ENCODE results near the gene ALOX12B. TPM values are rescaled to one million over a fixed set of nuclear protein-coding genes. Genes with fewer than 3 reads are reported as not detected.

The ALOX12B gene
- total and polyA plus RNA-seq, 2 experiments from 2014 or later = 0.16 to 1.4 TPM

DNA sequence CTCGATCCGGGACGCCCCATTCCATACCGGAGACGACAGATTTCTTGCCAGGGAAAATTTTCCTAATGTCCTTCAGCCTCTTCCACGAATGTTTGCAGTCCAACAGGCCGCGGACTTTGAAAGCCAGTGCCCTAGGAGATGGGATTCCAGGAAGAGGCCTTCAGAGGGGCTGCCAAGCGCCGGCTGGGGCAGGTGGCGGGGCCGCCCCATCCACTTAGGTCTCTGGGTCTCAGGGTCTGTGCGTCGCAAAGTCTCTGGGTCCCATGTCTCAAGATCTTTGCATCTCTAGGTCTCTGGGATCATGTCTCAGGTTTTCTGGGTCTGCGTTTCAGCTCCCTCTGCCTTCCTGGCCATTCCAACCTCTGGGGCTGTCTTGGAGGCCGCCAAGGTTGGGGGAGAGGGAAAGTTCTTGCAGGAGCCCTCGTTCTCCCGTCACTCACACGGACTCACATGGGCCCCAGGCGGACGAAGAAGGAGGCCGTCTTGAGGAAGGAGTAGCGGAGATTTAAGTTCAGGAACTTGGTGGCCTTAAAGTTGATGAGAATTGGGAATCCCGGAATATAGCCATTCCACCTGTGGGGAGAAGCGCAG is 7.2 kb downstream of the ALOX12B start:
- H3K4me2 ChIP-seq = peak overlapping the region; percentile 95
- peak overlapping the region; percentile 89 for H3K4me3 ChIP-seq
- ATAC-seq (peak; percentile 56), DNase-seq (ENCODE audit: low spot score) (peak; percentile 70)
- peaks cover 5% of the 10 kb centered on the region; the same call in 2 of the 3 replicates for H3K9me3 Mint-ChIP-seq
- TF ChIP-seq, protein P1, sequence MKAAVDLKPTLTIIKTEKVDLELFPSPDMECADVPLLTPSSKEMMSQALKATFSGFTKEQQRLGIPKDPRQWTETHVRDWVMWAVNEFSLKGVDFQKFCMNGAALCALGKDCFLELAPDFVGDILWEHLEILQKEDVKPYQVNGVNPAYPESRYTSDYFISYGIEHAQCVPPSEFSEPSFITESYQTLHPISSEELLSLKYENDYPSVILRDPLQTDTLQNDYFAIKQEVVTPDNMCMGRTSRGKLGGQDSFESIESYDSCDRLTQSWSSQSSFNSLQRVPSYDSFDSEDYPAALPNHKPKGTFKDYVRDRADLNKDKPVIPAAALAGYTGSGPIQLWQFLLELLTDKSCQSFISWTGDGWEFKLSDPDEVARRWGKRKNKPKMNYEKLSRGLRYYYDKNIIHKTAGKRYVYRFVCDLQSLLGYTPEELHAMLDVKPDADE (IDR thresholded peaks at IDR 0.05) = no peak
- no peak for TF ChIP-seq EZH2phosphoT487 (IDR thresholded peaks at IDR 0.05; ENCODE audit: unreplicated experiment)
- TF ChIP-seq, protein P2, sequence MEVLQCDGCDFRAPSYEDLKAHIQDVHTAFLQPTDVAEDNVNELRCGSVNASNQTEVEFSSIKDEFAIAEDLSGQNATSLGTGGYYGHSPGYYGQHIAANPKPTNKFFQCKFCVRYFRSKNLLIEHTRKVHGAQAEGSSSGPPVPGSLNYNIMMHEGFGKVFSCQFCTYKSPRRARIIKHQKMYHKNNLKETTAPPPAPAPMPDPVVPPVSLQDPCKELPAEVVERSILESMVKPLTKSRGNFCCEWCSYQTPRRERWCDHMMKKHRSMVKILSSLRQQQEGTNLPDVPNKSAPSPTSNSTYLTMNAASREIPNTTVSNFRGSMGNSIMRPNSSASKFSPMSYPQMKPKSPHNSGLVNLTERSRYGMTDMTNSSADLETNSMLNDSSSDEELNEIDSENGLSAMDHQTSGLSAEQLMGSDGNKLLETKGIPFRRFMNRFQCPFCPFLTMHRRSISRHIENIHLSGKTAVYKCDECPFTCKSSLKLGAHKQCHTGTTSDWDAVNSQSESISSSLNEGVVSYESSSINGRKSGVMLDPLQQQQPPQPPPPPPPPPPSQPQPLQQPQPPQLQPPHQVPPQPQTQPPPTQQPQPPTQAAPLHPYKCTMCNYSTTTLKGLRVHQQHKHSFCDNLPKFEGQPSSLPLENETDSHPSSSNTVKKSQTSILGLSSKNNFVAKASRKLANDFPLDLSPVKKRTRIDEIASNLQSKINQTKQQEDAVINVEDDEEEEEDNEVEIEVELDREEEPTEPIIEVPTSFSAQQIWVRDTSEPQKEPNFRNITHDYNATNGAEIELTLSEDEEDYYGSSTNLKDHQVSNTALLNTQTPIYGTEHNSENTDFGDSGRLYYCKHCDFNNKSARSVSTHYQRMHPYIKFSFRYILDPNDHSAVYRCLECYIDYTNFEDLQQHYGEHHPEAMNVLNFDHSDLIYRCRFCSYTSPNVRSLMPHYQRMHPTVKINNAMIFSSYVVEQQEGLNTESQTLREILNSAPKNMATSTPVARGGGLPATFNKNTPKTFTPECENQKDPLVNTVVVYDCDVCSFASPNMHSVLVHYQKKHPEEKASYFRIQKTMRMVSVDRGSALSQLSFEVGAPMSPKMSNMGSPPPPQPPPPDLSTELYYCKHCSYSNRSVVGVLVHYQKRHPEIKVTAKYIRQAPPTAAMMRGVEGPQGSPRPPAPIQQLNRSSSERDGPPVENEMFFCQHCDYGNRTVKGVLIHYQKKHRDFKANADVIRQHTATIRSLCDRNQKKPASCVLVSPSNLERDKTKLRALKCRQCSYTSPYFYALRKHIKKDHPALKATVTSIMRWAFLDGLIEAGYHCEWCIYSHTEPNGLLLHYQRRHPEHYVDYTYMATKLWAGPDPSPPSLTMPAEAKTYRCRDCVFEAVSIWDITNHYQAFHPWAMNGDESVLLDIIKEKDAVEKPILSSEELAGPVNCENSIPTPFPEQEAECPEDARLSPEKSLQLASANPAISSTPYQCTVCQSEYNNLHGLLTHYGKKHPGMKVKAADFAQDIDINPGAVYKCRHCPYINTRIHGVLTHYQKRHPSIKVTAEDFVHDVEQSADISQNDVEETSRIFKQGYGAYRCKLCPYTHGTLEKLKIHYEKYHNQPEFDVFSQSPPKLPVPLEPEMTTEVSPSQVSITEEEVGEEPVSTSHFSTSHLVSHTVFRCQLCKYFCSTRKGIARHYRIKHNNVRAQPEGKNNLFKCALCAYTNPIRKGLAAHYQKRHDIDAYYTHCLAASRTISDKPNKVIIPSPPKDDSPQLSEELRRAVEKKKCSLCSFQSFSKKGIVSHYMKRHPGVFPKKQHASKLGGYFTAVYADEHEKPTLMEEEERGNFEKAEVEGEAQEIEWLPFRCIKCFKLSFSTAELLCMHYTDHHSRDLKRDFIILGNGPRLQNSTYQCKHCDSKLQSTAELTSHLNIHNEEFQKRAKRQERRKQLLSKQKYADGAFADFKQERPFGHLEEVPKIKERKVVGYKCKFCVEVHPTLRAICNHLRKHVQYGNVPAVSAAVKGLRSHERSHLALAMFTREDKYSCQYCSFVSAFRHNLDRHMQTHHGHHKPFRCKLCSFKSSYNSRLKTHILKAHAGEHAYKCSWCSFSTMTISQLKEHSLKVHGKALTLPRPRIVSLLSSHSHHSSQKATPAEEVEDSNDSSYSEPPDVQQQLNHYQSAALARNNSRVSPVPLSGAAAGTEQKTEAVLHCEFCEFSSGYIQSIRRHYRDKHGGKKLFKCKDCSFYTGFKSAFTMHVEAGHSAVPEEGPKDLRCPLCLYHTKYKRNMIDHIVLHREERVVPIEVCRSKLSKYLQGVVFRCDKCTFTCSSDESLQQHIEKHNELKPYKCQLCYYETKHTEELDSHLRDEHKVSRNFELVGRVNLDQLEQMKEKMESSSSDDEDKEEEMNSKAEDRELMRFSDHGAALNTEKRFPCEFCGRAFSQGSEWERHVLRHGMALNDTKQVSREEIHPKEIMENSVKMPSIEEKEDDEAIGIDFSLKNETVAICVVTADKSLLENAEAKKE (CRISPR knock-in tag; IDR thresholded peaks at IDR 0.05) = no peak
- TF ChIP-seq, protein P3, sequence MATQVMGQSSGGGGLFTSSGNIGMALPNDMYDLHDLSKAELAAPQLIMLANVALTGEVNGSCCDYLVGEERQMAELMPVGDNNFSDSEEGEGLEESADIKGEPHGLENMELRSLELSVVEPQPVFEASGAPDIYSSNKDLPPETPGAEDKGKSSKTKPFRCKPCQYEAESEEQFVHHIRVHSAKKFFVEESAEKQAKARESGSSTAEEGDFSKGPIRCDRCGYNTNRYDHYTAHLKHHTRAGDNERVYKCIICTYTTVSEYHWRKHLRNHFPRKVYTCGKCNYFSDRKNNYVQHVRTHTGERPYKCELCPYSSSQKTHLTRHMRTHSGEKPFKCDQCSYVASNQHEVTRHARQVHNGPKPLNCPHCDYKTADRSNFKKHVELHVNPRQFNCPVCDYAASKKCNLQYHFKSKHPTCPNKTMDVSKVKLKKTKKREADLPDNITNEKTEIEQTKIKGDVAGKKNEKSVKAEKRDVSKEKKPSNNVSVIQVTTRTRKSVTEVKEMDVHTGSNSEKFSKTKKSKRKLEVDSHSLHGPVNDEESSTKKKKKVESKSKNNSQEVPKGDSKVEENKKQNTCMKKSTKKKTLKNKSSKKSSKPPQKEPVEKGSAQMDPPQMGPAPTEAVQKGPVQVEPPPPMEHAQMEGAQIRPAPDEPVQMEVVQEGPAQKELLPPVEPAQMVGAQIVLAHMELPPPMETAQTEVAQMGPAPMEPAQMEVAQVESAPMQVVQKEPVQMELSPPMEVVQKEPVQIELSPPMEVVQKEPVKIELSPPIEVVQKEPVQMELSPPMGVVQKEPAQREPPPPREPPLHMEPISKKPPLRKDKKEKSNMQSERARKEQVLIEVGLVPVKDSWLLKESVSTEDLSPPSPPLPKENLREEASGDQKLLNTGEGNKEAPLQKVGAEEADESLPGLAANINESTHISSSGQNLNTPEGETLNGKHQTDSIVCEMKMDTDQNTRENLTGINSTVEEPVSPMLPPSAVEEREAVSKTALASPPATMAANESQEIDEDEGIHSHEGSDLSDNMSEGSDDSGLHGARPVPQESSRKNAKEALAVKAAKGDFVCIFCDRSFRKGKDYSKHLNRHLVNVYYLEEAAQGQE (IDR thresholded peaks at IDR 0.05; ENCODE audit: unreplicated experiment) = no peak
- peak; percentile 46 for TF ChIP-seq EZH2 (IDR thresholded peaks at IDR 0.05; ENCODE audit: low read depth, unreplicated experiment)
- TF ChIP-seq, protein P4, sequence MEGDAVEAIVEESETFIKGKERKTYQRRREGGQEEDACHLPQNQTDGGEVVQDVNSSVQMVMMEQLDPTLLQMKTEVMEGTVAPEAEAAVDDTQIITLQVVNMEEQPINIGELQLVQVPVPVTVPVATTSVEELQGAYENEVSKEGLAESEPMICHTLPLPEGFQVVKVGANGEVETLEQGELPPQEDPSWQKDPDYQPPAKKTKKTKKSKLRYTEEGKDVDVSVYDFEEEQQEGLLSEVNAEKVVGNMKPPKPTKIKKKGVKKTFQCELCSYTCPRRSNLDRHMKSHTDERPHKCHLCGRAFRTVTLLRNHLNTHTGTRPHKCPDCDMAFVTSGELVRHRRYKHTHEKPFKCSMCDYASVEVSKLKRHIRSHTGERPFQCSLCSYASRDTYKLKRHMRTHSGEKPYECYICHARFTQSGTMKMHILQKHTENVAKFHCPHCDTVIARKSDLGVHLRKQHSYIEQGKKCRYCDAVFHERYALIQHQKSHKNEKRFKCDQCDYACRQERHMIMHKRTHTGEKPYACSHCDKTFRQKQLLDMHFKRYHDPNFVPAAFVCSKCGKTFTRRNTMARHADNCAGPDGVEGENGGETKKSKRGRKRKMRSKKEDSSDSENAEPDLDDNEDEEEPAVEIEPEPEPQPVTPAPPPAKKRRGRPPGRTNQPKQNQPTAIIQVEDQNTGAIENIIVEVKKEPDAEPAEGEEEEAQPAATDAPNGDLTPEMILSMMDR (conservative IDR thresholded peaks at IDR 0.05; ENCODE audit: low read depth in 2 of 2) = peak in 1 of 2 experiments; percentile 8; a peak in 1 of 4 replicates
- H3K27me3 Mint-ChIP-seq (ENCODE audit: insufficient read depth, low read depth, poor library complexity) = peaks cover 43% of the 10 kb centered on the region
- H3K9me2 ChIP-seq (ENCODE audit: insufficient read depth) = no peaks in the 10 kb centered on the region
- peaks cover 2% of the 10 kb centered on the region; the same call in 1 of the 3 replicates for H3K36me3 Mint-ChIP-seq (ENCODE audit: low read depth)
- H3K4me3 Mint-ChIP-seq = peak overlapping the region; percentile 88
- 0 out of 2 replicates have a peak, but pooled peaks cover 5% of the 10 kb centered on the region for H4K20me1 ChIP-seq (replicated peaks; ENCODE audit: insufficient read depth)
- H3K27ac Mint-ChIP-seq = no peak overlapping the region
- H3K4me1 ChIP-seq (ENCODE audit: insufficient read depth) = peaks cover 10% of the 10 kb centered on the region; the same call in 1 of the 2 replicates
- peak overlapping the region; percentile 99 for H2AFZ ChIP-seq
- peaks cover 3% of the 10 kb centered on the region; the same call in 2 of the 3 replicates for H3K4me1 Mint-ChIP-seq
- H3K79me2 ChIP-seq (replicated peaks; ENCODE audit: insufficient read depth) = no peaks in the 10 kb centered on the region
- H3K36me3 ChIP-seq (ENCODE audit: insufficient read depth) = no peaks in the 10 kb centered on the region
- H3K27me3 ChIP-seq (ENCODE audit: insufficient read depth) = peaks cover 74% of the 10 kb centered on the region
- no peaks in the 10 kb centered on the region for H3F3A ChIP-seq (replicated peaks; ENCODE audit: low read depth)
- H3K27ac ChIP-seq (ENCODE audit: low read depth) = no peak overlapping the region

All from GM23338 (cell line).